Epithelial cell of esophagus (primary cell): ENCODE results near the gene ZNF366.

Experiments used
- DNase-seq: peaks from one replicate; pipeline ENCODE4 v3.0.0; 2010; ENCODE audit warnings: low read depth
- H3K4me3 ChIP-seq: 2 replicates; pipeline ENCODE4 v1.5.1; 2011; ENCODE audit warnings: mild to moderate bottlenecking, low read length, control low read depth
- CTCF ChIP-seq: IDR thresholded peaks from 2 replicates; pipeline ENCODE4 v1.5.1; 2011; ENCODE audit warnings: low read depth, mild to moderate bottlenecking, low read length, control low read depth, inconsistent platforms; ENCODE audit not compliant: insufficient read depth; ENCODE audit errors: missing control alignments

Gene ZNF366

GRCh38 chr5:72427016-72427415 lies 80.2 kb downstream of the ZNF366 start:
- no peak overlapping the region for H3K4me3 ChIP-seq
- no peak for DNase-seq
- no peak for TF ChIP-seq CTCF

DNA sequence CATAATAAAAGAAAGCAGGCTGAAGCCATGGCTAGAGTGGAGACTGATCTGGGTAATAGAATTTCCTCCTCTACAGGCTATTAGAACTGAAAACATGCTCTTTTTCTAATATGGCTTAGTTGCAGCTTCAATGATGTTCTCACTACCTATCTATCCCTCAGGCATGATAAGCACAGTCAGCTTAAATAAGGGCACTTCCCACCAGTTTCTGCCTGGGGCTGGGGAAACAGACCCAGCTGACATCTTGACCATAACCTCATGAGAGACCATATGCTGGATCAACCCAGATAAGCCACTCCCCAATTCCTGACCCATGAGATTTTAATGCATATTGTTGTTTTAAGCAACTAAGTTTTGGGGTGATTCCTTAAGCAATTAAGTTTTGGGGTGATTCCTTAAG lies 81.2 kb downstream of the ZNF366 start:
- TF ChIP-seq CTCF, result no peak
- DNase-seq, result no peak
- no peak overlapping the region for H3K4me3 ChIP-seq

DNA sequence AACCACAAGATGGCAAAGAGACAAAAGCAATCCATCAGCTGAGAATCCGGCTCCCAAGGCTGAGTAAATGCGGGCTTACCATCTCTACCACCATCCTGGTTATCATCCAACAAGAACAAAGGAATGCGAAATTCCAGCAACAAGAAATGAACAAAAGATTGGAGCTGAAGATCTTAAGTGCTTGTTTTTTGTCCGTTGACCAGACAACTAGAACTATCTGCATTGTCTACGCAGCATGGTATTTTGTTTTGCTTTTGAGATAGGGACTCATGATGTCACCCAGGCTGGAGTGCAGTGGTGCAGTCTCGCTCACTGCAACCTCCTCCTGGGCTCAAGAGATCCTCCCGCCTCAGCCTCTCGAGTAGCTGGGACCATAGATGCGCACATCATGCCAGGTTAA lies 88.9 kb downstream of the ZNF366 start:
- no peak for TF ChIP-seq CTCF
- no peak overlapping the region for H3K4me3 ChIP-seq
- DNase-seq, result no peak

DNA sequence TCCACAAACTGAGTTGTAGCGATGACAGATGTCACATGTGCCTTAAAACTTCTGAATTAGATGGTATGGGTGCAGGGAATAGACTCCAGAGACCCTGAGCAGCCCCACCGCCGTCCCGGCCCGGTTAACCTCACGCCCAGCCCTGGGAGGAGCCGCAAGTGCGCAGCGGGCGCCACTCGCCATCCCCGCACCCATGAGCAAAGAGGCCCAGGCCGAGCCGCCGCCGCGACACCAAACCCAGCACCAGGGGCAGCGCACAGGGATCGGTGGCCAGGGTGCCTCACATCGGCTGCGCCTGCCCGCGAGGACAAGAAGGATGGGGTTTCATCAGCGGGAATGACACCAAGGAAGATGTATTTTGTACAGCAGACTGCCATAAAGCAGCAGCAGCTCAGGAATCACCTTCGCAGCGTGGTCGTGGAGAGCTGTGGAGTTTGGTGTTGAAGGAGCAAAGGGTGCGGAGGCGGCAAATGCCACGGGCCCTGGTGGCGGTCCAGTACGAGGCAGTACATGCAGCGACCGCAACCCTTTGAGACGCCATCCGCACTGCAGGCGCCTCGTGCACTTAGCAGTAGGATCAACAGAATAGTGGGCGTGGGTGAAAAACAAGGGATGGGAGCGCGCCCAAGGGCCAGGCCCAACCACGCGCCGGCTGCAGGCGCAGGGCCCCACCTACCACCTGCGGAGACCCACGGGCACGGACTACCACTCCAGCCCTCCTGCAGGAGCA lies 89.7 kb downstream of the ZNF366 start:
- TF ChIP-seq CTCF, result no peak
- no peak for DNase-seq
- no peak overlapping the region for H3K4me3 ChIP-seq

DNA sequence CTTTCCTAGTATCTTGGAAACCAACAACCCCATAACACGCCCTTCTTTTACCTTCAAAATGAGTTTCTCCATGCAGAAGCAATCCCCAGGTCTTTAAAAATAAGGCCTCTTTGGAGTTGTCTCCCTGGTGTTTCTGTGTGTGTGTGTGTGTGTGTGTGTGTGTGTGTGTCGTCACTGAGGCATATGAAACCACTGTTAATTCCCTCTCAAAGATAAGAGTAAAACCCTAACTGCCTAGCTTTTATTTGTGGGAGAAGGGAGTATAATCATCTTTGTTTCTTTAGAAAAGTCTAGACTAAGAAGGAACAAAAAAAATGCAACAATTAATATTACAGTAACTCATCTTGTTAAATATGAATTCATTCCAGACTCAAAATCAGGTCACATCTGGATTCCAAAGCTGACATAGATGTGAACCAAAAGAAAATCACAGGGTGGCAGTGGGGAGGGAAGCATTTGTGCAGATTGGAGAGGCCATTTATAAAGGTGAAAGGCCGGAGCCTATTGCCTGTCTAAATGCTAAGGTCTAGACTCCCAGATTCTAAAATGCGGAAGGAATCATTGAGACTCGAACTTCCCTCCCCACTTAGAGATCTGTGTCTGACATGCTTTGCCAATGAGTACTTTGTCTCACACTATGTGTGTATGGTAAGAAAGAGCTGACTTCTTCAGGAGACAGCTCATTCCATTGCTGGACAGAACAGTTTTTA lies 91.4 kb downstream of the ZNF366 start:
- H3K4me3 ChIP-seq, result no peak overlapping the region
- no peak for TF ChIP-seq CTCF
- no peak for DNase-seq

- H3K4me3 ChIP-seq, result no peak overlapping the region
- TF ChIP-seq CTCF, result no peak
- no peak for DNase-seq
Measured at GRCh38 chr5:72412283-72413055, 94.7 kb downstream of the ZNF366 start.
